Liver (tissue), 9 donors: Measurements from ENCODE around the gene AHRR. TPM values are rescaled to one million over a fixed set of nuclear protein-coding genes. Genes with fewer than 3 reads are reported as not detected.
A peak's percentile ranks its signal among the peaks of the same experiment; 100 is the strongest.

Experiments used
- DNase-seq: peaks from one replicate; pipeline ENCODE4 v3.0.0-alpha.2; 2017; ENCODE audit warnings: low spot score
- H3K27ac ChIP-seq, 2 donors: one replicate each; pipeline ENCODE4 v1.7.0; 2013; ENCODE audit warnings: inconsistent platforms in 2 of 2, low read length in 2 of 2, control low read depth in 1 of 2, low read depth in 1 of 2, mild to moderate bottlenecking in 1 of 2
- H3K27me3 ChIP-seq, 4 donors: one replicate each; pipeline versions ENCODE4 v1.6.1 to v1.7.0; 2013; ENCODE audit warnings: low read length in 3 of 4, inconsistent platforms in 1 of 4, mild to moderate bottlenecking in 1 of 4, moderate library complexity in 1 of 4; ENCODE audit not compliant: control insufficient read depth in 4 of 4, insufficient read depth in 4 of 4
- H3K36me3 ChIP-seq, 4 donors: one replicate each; pipeline versions ENCODE4 v1.6.1 to v1.7.0; 2013; ENCODE audit warnings: low read length in 3 of 4, mild to moderate bottlenecking in 3 of 4, low read depth in 1 of 4, moderate library complexity in 1 of 4; ENCODE audit not compliant: control insufficient read depth in 4 of 4, insufficient read depth in 3 of 4
- H3K4me1 ChIP-seq, 4 donors: one replicate each; pipeline versions ENCODE4 v1.6.1 to v1.7.0; 2013; ENCODE audit warnings: low read length in 3 of 4, mild to moderate bottlenecking in 3 of 4, moderate library complexity in 1 of 4; ENCODE audit not compliant: control insufficient read depth in 4 of 4, insufficient read depth in 4 of 4
- H3K4me3 ChIP-seq, 3 donors: one replicate each; pipeline versions ENCODE4 v1.6.1 to v1.7.0; 2013; ENCODE audit warnings: low read length in 3 of 3, control low read depth in 1 of 3, low read depth in 1 of 3, mild to moderate bottlenecking in 1 of 3
- H3K9ac ChIP-seq, 2 donors: one replicate each; pipeline ENCODE4 v1.7.0; 2013; ENCODE audit warnings: low read length in 2 of 2, mild to moderate bottlenecking in 2 of 2, moderate library complexity in 2 of 2, control low read depth in 1 of 2, low read depth in 1 of 2
- H3K9me3 ChIP-seq, 4 donors: one replicate each; pipeline versions ENCODE4 v1.6.1 to v1.7.0; 2013; ENCODE audit warnings: low read length in 3 of 4; ENCODE audit not compliant: control insufficient read depth in 4 of 4
- CTCF ChIP-seq: fragments of 150-350 bp; IDR thresholded peaks from 2 replicates; pipeline ENCODE4 v1.5.1; 2017; ENCODE audit warnings: improper control_type of control experiment, low read depth, low read length; ENCODE audit not compliant: missing input control
- HNF4A ChIP-seq, 2 donors: conservative IDR thresholded peaks; 2 replicates each; pipeline ENCODE4 v1.6.1; 2016; ENCODE audit warnings: antibody characterized with exemption in 2 of 2, mild to moderate bottlenecking in 2 of 2
- HNF4G ChIP-seq: IDR thresholded peaks from 2 replicates; pipeline ENCODE4 v1.6.1; 2016; ENCODE audit warnings: antibody characterized with exemption
- MAX ChIP-seq: IDR thresholded peaks from 2 replicates; pipeline ENCODE4 v1.6.1; 2016; ENCODE audit warnings: antibody characterized with exemption
- NR2F2 ChIP-seq: IDR thresholded peaks from 2 replicates; pipeline ENCODE4 v1.6.1; 2016; ENCODE audit warnings: antibody characterized with exemption
- YY1 ChIP-seq: IDR thresholded peaks from 2 replicates; pipeline ENCODE4 v1.6.1; 2016; ENCODE audit warnings: antibody characterized with exemption, mild to moderate bottlenecking
- WGBS: extraction: QIAGEN DNeasy Blood & Tissue Kit; methylation state at CpG from one replicate; pipeline ENCODE4 v1.1.7; 2013; 5-methylcytosine and 5-hydroxymethylcytosine counted together
- polyA plus RNA-seq, 2 donors: library from polyadenylated mRNA; stranded (reverse) in 1 of 2; unstranded in 1 of 2; fragments of 200-250 nt in 1 of 2; fragments of >200 nt in 1 of 2; fragmentation: Nextera tagmentation in 1 of 2; extraction: Ambion mirVana in 1 of 2; gene quantifications; one replicate each; pipeline versions ENCODE4 v1.2.1 to v1.2.3, GENCODE V29; 2013 to 2015
- total RNA-seq, 2 donors: library from RNA; depleted of rRNA; stranded (reverse); fragments of >200 nt; gene quantifications; one replicate each; pipeline ENCODE4 v1.2.3, GENCODE V29; 2014
- TF ChIP-seq, protein P1 (sequence below): IDR thresholded peaks from 2 replicates; pipeline ENCODE4 v1.6.1; 2016; ENCODE audit warnings: antibody characterized with exemption
- donor health status: healthy.
- donor health status: healthy.
- donor health status: healthy.
- donor health status: healthy.
- donor health status: healthy.

AHRR gene
- total and polyA plus RNA-seq, 4 donors = 0.15 to 0.47 (median 0.24) TPM

DNA sequence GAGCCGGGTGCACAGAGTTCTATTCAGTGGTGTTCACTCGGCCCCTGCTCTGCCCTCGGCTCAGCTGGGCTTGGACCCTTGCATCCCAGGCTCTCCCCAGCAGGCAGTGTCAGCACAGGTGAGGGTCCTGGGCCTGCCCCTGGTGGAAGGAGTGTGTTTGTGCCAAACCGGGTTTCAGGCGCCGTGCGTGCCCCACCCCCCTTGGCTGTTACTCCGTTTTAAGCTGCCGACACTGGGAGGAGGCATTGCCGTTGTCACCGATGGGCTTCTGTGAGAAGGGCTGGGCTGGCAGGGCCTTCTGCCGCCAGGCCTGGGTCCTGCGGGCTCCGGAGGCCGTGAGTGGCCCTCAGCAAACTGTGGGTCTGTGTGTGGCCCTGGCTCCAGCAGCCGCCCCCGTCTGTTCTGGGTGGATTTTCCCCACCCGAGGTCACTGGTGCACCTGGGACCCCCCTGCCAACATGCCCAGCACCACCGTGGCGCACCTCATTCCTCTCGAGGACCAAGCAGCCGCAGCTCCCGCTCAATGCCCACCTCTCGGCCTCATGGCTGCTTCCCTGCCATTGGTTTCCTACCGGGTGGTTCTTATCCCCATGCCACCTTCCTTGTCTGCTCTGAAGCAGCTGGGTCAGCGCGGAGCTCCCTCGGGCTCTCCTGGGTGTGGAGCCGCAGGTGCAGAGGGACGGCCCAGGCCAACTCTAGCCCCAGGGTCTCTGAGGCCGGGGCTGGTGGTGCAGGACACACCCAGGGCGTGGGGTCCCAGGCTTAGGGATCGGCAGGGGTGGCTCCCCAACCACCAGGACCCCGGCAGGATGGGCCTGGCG is 77.2 kb downstream of the AHRR start:
- TF ChIP-seq NR2F2 (no peak), HNF4A (conservative IDR thresholded peaks at IDR 0.05) (no peak), HNF4G (no peak), CTCF (no peak), MAX (no peak), YY1 (no peak)
- Histone ChIP-seq H3K4me3 (no peak overlapping the region), H3K27ac (no peak overlapping the region), H3K9ac (no peak overlapping the region), H3K27me3 (no peaks in the 10 kb centered on the region), H3K36me3 (no peaks in the 10 kb centered on the region), H3K9me3 (no peaks in the 10 kb centered on the region), H3K4me1 (peaks cover 0 to 2% (median 0%) of the 10 kb centered on the region in 4 donors)
- DNase-seq = no peak
- WGBS = 88% methylated on average over 35 of the region's 35 CpGs

DNA sequence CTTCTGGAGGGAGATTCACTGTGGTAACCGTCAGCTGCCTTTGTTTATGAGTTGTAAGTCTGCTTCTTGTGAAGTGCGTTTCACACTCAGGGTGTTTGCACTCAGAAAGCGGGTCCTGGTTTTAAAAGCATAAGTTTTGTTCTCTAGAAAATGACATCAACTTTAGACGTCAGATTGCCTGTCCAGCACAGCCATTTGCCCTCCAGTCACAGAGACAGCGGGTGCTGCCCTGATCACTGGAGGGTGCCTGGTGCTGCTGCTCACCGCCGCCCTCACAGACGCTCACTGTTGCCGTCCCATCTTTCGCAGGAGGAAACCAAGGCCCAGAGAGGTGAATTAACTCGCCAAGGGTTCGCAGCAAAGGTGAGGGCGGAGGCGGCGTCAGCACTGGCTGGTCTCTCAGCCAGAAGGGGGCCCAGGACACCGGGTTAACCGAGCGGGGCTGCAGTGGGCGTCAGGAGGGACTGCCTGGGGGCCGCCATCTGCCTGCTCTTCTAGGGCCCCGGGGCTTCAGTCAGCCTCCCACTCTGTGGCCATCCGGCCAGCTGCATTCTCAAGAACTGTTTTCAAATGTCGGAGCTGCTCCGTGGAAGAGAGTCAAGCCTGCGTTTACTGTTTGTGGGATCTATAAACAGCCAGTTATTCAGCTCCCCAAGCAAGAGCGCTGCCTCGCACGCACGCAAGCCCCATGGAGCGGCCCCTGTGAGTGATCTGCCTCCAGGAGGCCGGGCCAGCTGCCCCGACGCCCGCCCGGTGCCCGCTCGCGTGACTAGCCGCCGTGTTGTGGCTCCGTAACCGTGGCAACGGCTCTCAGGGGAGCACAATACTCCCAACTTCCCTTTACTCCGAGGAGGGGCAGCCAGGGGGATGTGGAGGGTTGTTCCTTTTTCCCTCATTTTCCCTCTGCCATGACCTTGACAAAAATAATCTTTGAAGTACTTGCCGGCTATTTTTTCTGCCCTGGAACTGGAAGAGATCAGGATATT is 78.1 kb downstream of the AHRR start:
- 42% methylated on average over 45 of the region's 45 CpGs for WGBS
- peaks cover 0 to 2% (median 0%) of the 10 kb centered on the region in 4 donors for H3K4me1 ChIP-seq
- no peak overlapping the region for H3K27ac ChIP-seq
- H3K9me3 ChIP-seq = no peaks in the 10 kb centered on the region
- H3K4me3 ChIP-seq = peak overlapping the region in 1 of 3 donors; percentile 9
- H3K27me3 ChIP-seq = no peaks in the 10 kb centered on the region
- TF ChIP-seq MAX (no peak), NR2F2 (no peak), HNF4A (conservative IDR thresholded peaks at IDR 0.05) (no peak)
- TF ChIP-seq, protein P1, sequence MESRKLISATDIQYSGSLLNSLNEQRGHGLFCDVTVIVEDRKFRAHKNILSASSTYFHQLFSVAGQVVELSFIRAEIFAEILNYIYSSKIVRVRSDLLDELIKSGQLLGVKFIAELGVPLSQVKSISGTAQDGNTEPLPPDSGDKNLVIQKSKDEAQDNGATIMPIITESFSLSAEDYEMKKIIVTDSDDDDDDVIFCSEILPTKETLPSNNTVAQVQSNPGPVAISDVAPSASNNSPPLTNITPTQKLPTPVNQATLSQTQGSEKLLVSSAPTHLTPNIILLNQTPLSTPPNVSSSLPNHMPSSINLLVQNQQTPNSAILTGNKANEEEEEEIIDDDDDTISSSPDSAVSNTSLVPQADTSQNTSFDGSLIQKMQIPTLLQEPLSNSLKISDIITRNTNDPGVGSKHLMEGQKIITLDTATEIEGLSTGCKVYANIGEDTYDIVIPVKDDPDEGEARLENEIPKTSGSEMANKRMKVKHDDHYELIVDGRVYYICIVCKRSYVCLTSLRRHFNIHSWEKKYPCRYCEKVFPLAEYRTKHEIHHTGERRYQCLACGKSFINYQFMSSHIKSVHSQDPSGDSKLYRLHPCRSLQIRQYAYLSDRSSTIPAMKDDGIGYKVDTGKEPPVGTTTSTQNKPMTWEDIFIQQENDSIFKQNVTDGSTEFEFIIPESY = no peak
- peak; percentile 40 for DNase-seq
- H3K9ac ChIP-seq = no peak overlapping the region
- no peaks in the 10 kb centered on the region for H3K36me3 ChIP-seq
